Stimulated activated naive CD8-positive, alpha-beta T cell treated with anti-CD3 and anti-CD28 coated beads, Interleukin-15, Interleukin-2, amounts not matched to agents 100 ng/mL and 50 ng/mL, for 24 hours (primary cell): ENCODE measurements around the gene EYA2.

Source experiments
- H3K27ac Mint-ChIP-seq: one replicate; pipeline ENCODE4 v1.8.0; 2021; ENCODE audit warnings: mild to moderate bottlenecking, mixed read lengths
- H3K27me3 Mint-ChIP-seq: one replicate; pipeline ENCODE4 v1.8.0; 2021; ENCODE audit warnings: mixed read lengths
- H3K36me3 Mint-ChIP-seq: one replicate; pipeline ENCODE4 v1.8.0; 2021; ENCODE audit warnings: low read depth, mixed read lengths
- H3K4me1 Mint-ChIP-seq: one replicate; pipeline ENCODE4 v1.8.0; 2021; ENCODE audit warnings: low read depth, mixed read lengths
- H3K4me3 Mint-ChIP-seq: one replicate; pipeline ENCODE4 v1.8.0; 2021; ENCODE audit warnings: mild to moderate bottlenecking, mixed read lengths
- H3K9me3 Mint-ChIP-seq: one replicate; pipeline ENCODE4 v1.8.0; 2021; ENCODE audit warnings: mixed read lengths

EYA2 gene

DNA sequence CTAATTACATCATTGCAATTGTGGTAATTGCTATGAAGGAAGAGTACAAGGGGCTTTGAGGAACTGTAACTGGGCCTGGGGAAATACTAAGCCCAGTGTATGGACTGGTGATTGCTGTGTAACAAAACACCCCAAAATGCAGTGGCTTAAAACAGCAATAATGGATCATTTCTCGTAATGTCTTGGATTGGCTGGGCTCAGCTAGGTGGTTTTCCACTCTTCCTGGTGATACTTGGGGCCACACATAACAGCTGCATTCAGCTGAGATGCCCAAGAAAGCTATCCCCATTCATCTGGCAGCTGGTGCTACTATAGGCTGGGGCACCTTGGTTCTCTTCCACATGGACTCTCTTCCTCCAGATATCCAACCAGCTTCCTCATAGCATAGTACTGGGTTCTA is 150.3 kb downstream of the EYA2 start:
- Mint-ChIP-seq H3K27me3 (peaks cover 10% of the 10 kb centered on the region), H3K4me3 (no peak overlapping the region)

DNA sequence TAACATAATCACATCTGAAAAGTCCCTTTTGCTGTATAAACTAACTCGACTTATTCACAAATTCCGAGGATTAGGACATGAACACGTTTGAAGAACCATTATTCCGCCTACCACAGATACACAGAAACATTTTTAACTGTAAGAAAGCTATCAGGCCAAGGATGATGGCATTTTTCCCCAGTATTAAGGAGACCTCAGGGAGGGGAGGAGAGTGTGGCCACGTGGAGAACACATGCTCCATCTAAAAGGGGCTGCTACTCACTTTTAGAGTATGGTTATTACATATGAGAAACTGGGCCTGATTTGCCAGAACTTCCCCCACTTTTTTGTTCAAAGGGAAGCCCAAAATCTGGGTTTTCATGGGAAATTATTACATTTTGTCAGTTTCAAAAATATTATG is 153.4 kb downstream of the EYA2 start:
- H3K36me3 Mint-ChIP-seq: no peaks in the 10 kb centered on the region
- no peak overlapping the region for H3K4me3 Mint-ChIP-seq
- no peak overlapping the region for H3K27ac Mint-ChIP-seq
- H3K9me3 Mint-ChIP-seq: peaks cover 5% of the 10 kb centered on the region
- peaks cover 9% of the 10 kb centered on the region for H3K27me3 Mint-ChIP-seq
- H3K4me1 Mint-ChIP-seq: no peaks in the 10 kb centered on the region

More for the DNA sequence above, 150.3 kb downstream of the EYA2 start:
- Mint-ChIP-seq H3K36me3 (no peaks in the 10 kb centered on the region), H3K4me1 (no peaks in the 10 kb centered on the region), H3K27ac (no peak overlapping the region), H3K9me3 (peaks cover 5% of the 10 kb centered on the region)

GRCh38 chr20:47049771-47050170 is 155.1 kb downstream of the EYA2 start:
- H3K36me3 Mint-ChIP-seq: no peaks in the 10 kb centered on the region
- no peaks in the 10 kb centered on the region for H3K4me1 Mint-ChIP-seq
- peaks cover 9% of the 10 kb centered on the region for H3K27me3 Mint-ChIP-seq
- no peak overlapping the region for H3K27ac Mint-ChIP-seq
- H3K4me3 Mint-ChIP-seq: no peak overlapping the region
- H3K9me3 Mint-ChIP-seq: peaks cover 5% of the 10 kb centered on the region

DNA sequence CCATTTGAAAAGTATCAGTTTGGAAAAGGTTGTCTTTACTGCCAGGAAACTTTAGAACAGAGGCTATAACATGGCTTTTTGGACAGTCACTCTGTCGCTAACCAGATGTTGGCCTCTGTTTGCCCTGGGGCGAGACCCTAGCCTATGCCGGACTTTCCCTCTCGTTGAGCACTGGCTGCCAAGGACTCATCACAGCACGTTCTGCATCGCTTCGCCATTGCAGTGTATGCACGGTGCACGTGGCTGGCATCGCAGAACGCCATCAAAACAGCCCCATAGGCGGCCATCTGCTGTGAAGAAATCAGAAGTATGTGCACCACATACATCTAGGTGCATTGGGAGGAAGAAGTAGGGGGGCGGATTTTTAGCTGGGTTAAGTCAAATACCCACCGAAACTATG is 156.4 kb downstream of the EYA2 start:
- Mint-ChIP-seq H3K27ac (no peak overlapping the region), H3K4me3 (no peak overlapping the region)

DNA sequence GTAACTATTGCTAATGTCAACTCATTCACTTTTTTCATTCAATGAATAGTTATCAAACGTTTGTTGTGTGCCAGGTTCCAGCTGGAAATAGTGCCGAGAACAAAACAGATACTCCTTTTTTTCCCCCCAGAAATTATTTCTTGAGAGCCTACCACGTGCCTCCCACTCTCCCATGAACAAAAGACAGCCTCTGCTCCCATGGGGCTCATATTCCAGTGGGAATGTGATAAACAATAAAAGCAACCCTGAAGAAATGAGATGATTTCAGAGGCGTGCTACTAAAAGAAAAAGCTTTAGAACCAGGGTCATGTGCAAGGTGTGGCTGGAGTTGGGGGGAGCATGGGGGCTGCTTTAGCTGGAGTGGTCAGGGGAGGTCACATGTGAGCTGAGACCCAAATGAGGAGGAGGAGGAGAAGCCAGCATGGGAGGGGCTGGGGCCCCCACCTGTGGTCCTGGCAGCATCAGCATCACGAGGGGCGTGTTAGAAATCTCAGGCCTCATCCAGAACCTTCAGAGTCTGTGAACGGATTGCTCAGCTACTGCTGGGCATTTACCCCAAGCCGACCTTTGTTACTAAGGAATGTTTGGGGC is 157.4 kb downstream of the EYA2 start:
- H3K9me3 Mint-ChIP-seq: no peaks in the 10 kb centered on the region
- peaks cover 17% of the 10 kb centered on the region for H3K27me3 Mint-ChIP-seq
- H3K27ac Mint-ChIP-seq: no peak overlapping the region
- no peak overlapping the region for H3K4me3 Mint-ChIP-seq
- H3K36me3 Mint-ChIP-seq: no peaks in the 10 kb centered on the region
- no peaks in the 10 kb centered on the region for H3K4me1 Mint-ChIP-seq

More for the DNA sequence above, 156.4 kb downstream of the EYA2 start:
- Mint-ChIP-seq H3K9me3 (no peaks in the 10 kb centered on the region), H3K4me1 (no peaks in the 10 kb centered on the region), H3K27me3 (peaks cover 17% of the 10 kb centered on the region), H3K36me3 (no peaks in the 10 kb centered on the region)

DNA sequence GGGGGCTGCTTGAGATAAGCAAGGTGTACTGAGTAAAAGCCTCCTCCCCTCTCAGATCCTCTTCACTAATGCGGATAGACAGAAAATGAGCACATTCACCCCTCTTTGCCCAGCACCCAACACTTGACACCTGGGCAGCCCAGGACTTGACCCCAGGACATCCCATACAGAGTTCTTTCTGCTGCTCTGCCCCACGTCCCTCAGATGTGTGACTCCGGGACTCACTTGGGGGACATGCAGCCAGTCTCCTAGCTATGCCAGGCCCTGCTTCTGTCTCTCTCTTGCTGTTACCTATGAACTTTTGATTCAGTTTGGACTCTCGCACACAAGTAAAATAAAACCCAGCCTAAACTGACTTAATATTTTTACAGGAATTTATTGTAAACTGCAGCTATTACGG is 159.9 kb downstream of the EYA2 start:
- Mint-ChIP-seq H3K27ac (no peak overlapping the region), H3K9me3 (peaks cover 4% of the 10 kb centered on the region), H3K27me3 (peaks cover 12% of the 10 kb centered on the region), H3K4me1 (no peaks in the 10 kb centered on the region), H3K36me3 (no peaks in the 10 kb centered on the region), H3K4me3 (no peak overlapping the region)

- Mint-ChIP-seq H3K27me3 (peaks cover 12% of the 10 kb centered on the region), H3K36me3 (no peaks in the 10 kb centered on the region), H3K4me1 (no peaks in the 10 kb centered on the region), H3K27ac (no peak overlapping the region), H3K4me3 (no peak overlapping the region), H3K9me3 (peaks cover 4% of the 10 kb centered on the region)
Observed at GRCh38 chr20:47054945-47055344, 160.3 kb downstream of the EYA2 start.

DNA sequence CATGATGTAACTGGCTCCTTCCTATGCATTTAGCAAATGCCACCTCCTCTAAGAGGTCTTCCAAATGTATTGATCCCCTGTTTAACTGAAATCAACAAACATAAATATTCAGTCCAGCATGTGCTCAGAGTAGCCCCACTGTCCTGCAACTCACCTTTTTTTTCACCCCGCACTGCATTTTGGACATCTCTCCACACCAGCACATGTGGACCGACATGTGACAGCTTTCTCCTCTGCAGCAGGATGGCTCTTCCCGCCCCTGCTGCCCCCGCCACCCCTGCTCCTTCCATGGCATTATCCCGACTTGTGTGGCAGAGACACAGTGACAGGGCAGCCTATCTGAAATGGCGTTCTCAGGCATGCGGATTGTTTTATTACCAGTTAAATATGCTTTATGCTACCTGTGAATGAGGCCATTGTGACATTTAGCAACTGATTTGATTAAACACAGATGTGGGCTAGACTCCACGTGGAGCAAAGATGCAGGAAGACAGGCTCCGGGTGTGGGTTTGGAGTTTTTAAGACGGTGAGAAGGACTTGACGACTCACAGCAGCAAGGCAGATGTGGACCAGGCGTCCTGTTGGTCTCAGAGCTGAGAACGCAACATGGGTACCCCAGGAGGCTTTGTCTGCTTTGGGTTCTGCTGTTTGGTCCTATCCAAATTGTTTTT is 161.2 kb downstream of the EYA2 start:
- no peaks in the 10 kb centered on the region for H3K36me3 Mint-ChIP-seq
- H3K9me3 Mint-ChIP-seq: peaks cover 4% of the 10 kb centered on the region
- H3K4me3 Mint-ChIP-seq: no peak overlapping the region

GRCh38 chr20:47057661-47058060 is 163.0 kb downstream of the EYA2 start:
- H3K27ac Mint-ChIP-seq: no peak overlapping the region
- H3K27me3 Mint-ChIP-seq: peaks cover 7% of the 10 kb centered on the region
- H3K9me3 Mint-ChIP-seq: peaks cover 4% of the 10 kb centered on the region
- no peak overlapping the region for H3K4me3 Mint-ChIP-seq
- H3K36me3 Mint-ChIP-seq: no peaks in the 10 kb centered on the region
- no peaks in the 10 kb centered on the region for H3K4me1 Mint-ChIP-seq

More for the DNA sequence above, 161.2 kb downstream of the EYA2 start:
- H3K27ac Mint-ChIP-seq: no peak overlapping the region
- no peaks in the 10 kb centered on the region for H3K4me1 Mint-ChIP-seq
- H3K27me3 Mint-ChIP-seq: peaks cover 7% of the 10 kb centered on the region

- Mint-ChIP-seq H3K4me3 (no peak overlapping the region), H3K9me3 (peaks cover 4% of the 10 kb centered on the region), H3K27ac (no peak overlapping the region), H3K4me1 (no peaks in the 10 kb centered on the region), H3K36me3 (no peaks in the 10 kb centered on the region), H3K27me3 (peaks cover 7% of the 10 kb centered on the region)
Observed at GRCh38 chr20:47058236-47058635, 163.6 kb downstream of the EYA2 start.

DNA sequence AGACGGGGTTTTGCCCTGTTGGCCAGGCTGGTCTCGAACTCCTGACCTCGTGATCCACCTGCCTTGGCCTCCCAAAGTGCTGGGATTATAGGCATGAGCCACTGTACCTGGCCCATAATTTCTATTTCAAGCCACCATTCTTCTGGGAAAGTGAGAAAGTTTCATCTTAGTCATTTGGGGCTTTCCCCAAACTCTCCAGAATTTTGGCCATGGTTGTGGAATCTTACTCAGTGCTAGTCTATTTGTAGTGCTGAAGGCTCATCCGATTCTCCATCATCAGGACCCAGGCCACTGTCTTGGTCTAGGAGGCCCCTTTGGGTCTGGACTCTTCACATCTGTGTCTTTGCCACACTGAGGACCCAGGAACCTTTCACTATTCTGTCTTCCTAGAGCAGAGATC is 164.9 kb downstream of the EYA2 start:
- peaks cover 7% of the 10 kb centered on the region for H3K27me3 Mint-ChIP-seq
- peaks cover 4% of the 10 kb centered on the region for H3K9me3 Mint-ChIP-seq

GRCh38 chr20:47061549-47061948 is 166.9 kb downstream of the EYA2 start:
- no peaks in the 10 kb centered on the region for H3K4me1 Mint-ChIP-seq
- H3K36me3 Mint-ChIP-seq: no peaks in the 10 kb centered on the region
- peaks cover 8% of the 10 kb centered on the region for H3K9me3 Mint-ChIP-seq
- H3K4me3 Mint-ChIP-seq: no peak overlapping the region
- H3K27ac Mint-ChIP-seq: no peak overlapping the region
- H3K27me3 Mint-ChIP-seq: peaks cover 1% of the 10 kb centered on the region

More for the DNA sequence above, 164.9 kb downstream of the EYA2 start:
- Mint-ChIP-seq H3K4me1 (no peaks in the 10 kb centered on the region), H3K4me3 (no peak overlapping the region), H3K36me3 (no peaks in the 10 kb centered on the region), H3K27ac (no peak overlapping the region)

- Mint-ChIP-seq H3K27ac (no peak overlapping the region), H3K9me3 (peaks cover 13% of the 10 kb centered on the region), H3K4me1 (no peaks in the 10 kb centered on the region), H3K36me3 (no peaks in the 10 kb centered on the region), H3K4me3 (no peak overlapping the region), H3K27me3 (peaks cover 4% of the 10 kb centered on the region)
Observed at GRCh38 chr20:47062226-47062890, 167.7 kb downstream of the EYA2 start.

DNA sequence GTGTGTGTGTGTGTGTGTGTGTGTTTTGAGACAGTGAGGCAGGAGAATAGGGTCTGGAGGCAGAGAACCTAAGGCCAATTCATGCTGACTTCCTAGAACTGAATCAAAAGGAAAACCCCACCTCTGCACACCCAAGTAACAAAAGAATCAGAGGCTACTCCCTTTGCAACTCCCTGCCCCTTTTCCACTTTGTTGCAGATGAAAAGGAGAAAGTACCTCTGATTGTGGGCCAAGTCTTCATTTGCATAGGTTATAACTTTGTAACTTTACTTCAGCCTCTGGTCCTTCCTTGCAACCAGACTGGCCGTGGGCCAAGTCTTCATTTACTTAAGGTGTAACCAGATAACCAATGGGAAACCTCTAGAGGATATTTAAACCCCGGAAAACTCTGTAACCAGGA is 168.8 kb downstream of the EYA2 start:
- H3K27me3 Mint-ChIP-seq: peaks cover 4% of the 10 kb centered on the region
- no peak overlapping the region for H3K4me3 Mint-ChIP-seq

DNA sequence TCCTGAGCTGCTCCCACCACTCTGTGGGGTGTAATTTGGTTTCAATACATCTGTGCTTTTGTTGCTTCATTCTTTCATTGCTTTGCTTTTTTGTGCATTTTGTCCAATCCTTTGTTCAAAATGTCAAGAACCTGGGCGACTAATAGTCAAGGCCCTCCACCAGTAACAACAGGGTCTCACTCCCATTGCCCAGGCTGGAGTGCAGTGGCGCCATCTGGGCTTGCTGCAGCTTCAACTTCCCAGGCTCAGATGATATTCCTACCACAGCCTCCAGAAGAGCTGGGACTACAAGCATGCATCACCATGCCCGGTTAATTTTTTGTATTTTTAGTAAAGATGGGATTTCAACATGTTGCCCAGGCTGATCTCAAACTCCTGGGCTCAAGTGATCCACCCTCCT is 169.2 kb downstream of the EYA2 start:
- Mint-ChIP-seq H3K4me3 (no peak overlapping the region), H3K9me3 (peaks cover 24% of the 10 kb centered on the region), H3K27ac (no peak overlapping the region)

More for the DNA sequence above, 168.8 kb downstream of the EYA2 start:
- no peaks in the 10 kb centered on the region for H3K4me1 Mint-ChIP-seq
- H3K9me3 Mint-ChIP-seq: peaks cover 22% of the 10 kb centered on the region
- H3K36me3 Mint-ChIP-seq: no peaks in the 10 kb centered on the region
- no peak overlapping the region for H3K27ac Mint-ChIP-seq

More for the DNA sequence above, 169.2 kb downstream of the EYA2 start:
- no peaks in the 10 kb centered on the region for H3K36me3 Mint-ChIP-seq
- no peaks in the 10 kb centered on the region for H3K4me1 Mint-ChIP-seq
- peaks cover 4% of the 10 kb centered on the region for H3K27me3 Mint-ChIP-seq
